GM18502 (cell line): ENCODE measurements around the gene CADPS2.
"Not testable (repeated sequence)": the region's sequence is repeated elsewhere in the genome, so short reads cannot be mapped to it uniquely, and the experiment has no call there.

ENCODE experiments used
- ATAC-seq: cut with Tn5 transposase; IDR thresholded peaks from one replicate; pipeline ENCODE4 v1.9.1; 2021; ENCODE audit warnings: mild to moderate bottlenecking; ENCODE audit not compliant: unreplicated experiment, poor library complexity

The CADPS2 gene

DNA sequence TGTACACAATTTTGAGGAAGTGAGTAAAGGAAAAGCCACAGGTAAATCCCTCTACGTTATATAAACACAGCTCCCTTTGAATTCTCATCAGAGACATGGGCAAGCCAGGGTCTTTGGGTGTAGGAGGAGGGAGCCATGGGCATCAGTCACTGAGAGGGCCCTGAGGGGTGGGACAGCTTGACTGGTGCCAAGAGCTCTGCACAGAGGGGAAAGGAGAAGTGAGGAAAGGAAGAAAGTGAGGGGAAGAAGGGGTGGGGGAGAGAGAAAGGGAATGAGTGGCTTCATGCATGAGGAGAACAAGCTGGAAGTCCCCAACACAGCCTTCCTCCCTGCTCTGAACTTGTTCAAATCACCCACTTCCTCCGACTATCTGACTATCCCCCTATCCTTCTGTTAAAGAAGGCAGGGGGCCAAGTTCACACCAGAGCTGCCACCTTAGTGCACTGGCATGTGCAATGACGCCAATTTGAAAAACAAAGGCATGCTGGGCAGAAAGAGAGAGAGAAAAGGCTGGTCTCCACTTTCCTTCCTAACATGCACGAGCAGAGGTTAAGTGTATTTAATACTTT is 167.2 kb downstream of the CADPS2 start:
- ATAC-seq = no peak

DNA sequence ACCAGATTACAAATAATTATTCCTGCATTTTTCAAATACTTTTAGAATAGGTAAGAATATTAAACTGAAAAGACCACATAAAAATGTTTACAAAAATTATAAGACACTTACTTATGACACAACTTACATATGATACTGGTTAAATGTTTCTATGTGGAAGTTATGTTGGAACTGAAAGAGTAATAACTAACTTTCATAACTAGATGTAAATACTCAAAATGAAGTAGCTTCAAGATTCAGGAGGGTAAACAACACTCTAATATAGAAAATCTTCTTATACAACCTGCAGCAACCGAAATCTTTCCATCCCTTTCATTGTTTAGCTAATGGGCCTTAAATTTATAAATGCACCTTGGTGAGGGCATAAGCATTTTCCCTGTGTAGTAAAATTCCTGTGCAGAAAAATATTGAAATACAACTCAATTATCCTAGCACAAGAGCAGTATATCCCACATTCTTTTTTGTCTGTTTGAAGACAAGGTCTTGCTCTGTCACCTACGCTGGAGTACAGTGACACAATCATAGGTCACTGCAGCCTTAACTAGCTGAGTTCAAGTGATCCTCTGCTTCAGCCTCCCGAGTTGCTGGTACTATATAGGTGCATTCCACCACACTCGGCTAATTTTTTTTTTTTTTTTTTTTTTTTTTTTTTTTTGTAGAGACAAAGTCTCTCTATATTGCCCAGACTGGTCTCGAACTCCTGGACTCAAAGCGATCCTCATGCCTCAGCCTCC is 168.7 kb downstream of the CADPS2 start:
- no peak for ATAC-seq

DNA sequence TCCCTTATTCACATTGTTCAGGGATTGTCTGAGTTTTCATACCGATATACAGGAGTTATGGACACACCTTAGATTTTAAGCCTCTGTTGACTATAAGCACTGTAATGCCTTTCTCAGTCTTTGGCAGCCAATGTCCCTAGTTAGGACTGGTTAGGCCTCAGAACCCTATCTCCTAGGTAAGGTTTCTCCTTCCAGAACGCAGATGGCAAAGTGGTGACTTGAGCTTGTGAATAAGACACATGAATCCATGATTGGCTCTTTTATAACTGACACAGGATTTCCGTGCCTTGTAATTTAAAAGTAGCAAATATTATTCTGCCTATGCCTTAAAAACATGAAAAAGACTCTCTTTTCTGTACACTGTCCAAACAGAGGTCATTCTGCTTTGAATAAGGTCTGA is 171.1 kb downstream of the CADPS2 start:
- no peak for ATAC-seq

DNA sequence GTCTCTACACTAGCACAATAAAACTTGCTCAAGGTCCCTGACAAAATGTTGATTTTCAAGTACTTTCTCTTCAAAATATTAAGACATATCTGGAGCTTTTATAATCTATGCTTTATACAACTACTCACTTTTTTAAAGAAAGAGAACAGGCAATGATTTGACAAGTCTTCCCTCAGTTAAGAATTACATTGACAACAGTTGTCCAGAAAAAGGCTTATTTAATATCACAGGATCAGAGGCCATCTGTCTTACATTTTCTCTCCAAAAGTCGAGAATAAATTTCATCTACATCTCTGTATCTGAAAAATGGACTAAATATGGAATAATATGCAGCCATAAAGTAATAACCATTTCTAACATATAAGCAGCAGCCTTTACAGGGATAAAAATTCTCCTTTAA is 175.3 kb downstream of the CADPS2 start:
- no peak for ATAC-seq

DNA sequence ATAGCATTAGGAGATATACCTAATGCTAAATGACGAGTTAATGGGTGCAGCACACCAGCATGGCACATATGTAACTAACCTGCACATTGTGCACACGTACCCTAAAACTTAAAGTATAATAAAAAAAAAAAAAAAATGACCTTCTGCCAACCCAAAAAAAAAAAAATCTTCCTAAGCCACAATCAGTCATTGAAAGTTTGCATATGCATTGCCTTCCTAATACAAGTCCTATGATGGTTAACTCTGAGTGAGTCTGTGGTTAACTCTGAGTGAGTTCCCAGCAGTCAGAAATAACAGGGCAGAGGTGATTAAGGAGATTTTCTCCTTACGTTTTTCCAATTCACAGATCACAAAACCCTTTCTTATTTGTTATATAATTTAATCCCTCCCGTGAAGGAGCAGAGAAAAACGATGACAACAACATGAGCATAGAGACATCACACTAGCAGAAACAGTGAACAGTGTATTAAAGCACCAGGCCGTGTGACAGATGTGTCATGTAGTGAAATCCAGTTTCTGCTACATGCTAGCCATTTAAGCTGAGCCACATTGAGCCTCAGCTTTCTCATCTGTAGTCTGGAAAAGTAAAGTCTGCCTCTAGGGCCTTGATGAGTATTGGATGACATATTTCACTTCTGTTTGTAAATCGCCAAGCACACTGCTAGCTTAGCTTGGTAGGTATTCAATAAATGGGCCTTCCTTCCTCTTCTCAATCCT is 176.2 kb downstream of the CADPS2 start:
- ATAC-seq = no peak

DNA sequence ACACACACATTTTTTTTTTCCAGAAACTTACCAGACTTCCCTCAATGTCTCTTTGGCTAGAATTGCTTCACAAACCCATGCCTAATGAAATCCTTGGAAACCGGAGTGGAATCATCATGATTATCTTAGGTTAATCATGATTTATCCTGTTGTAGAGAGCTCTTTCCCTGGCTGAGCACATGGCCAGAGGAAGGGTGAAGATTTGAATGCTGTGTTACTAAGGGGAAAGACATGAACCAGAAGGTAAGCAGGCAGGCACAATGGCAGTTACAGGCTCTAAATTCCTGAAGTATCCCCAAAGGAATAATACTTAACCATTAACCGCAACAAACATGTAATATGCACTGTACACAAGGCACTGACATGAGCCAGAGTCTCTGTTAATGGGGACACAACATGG is 179.4 kb downstream of the CADPS2 start:
- no peak for ATAC-seq

DNA sequence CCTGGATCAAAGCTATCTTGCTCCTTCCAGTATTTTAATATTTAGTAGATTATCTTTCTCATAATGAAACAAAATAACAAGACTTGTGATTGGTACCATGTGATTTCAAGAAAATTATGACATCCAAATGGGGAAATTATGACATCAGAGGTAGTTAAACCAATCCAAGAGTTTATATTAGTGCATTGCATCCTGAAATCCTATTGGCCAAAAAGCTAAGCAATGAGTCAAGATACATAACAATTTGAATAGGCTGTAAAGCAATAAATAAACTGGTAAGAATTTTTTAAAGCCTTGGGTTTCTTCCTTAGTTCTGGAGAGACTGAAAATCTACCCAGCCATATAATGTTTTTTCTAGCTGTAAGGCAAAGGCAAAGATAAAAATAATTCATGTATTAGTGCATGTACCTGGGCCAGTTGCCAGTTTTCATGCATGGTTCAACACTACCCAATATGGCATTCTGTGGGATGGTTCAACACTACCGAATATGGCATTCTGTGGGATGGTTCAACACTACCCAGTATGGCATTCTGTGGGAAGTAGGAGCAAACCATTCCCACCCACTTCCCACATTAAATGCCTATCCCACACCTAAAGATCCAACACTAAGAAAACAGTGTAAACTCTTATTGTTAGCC is 183.3 kb downstream of the CADPS2 start, which contains the start of gene RNF148:
RNF148 (minus strand) TSS at position 51 of the 639 bp plus-strand sequence. CDS start 172 bp downstream, outside the sequence.
- no peak for ATAC-seq

DNA sequence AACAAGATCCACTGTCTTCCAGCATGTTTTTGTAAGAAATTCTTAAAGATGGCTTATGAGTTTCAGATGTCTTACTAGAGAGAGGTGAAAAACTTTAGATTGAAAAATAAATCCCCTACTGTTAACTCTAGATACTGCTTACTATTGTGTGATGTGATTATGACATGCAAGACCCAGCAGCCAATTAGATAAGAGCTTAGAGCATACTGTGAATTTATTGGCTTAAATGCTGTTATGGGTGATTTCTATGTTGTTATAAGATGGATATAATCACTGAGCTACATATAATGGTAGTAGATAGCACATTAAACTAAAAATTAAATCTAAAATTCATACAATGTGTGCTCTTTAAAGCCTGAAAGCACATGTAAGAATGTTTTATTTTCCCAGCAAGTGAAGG is 187.2 kb downstream of the CADPS2 start, which contains the start of gene RNF133:
RNF133 (minus strand) TSS at position 101 of the 400 bp plus-strand sequence. CDS start 199 bp downstream, outside the sequence.
- ATAC-seq = no peak

DNA sequence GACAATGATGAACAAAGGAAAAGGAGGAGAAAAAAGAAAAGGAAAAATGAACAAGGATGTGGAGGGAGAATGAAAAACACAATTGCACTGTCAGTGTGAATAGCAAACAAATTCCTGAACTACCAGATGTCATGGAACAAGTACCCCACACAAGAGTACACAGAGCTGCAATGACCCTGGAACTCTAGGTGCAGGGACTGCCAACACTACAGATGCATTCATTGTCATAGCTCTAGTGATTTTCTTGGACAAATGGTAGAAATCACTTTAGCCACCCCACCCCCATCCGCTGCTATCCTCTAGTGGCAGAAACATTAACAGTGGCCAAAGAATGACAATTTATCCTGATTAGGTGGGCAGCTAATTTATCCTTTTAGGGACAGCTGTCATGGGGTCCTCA is 190.4 kb downstream of the CADPS2 start:
- ATAC-seq = no peak

DNA sequence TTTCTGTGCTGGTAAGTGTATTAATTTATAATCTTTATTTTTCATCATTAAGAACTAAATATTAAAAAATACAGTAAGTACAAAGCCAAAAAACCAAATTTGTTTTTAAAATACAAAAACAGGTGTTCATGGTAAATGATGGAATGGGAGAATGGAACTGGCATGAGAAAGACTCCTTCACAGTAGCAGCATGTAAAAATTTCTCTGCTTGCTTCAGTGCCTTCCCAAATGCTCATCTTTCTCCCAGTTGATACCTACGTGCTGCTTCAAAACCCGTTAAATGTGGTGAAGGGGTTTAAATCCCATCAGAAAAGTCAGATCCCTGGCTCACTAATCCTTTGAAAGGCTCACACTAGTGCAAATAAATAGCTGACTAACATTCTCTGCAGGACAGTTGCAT is 191.6 kb downstream of the CADPS2 start:
- no peak for ATAC-seq

DNA sequence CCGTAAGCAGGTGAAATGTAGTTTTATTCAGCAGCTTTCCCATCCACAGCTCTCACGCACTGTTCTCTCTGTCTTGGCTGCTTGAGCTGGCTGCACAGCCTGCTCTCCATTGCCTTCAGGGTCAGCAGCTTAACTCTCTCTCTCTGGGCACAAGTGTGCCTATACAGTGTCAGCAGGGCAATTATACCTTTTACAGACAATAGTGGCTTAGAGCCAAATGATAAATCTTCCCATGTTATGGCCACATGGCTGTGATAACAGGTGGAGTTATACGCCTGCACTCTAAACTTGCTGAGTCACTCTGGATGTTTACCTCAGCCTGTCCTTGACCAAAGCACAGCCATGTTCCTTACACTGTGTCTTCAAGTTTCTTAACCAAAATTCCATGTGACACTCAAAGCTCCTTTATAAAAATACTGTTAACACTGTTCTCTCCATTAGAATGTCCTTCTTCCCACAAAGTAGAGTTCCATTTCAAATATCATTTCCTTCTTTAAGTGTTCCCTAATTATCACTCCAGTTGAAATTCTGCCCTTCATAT is 193.4 kb downstream of the CADPS2 start:
- ATAC-seq = no peak

DNA sequence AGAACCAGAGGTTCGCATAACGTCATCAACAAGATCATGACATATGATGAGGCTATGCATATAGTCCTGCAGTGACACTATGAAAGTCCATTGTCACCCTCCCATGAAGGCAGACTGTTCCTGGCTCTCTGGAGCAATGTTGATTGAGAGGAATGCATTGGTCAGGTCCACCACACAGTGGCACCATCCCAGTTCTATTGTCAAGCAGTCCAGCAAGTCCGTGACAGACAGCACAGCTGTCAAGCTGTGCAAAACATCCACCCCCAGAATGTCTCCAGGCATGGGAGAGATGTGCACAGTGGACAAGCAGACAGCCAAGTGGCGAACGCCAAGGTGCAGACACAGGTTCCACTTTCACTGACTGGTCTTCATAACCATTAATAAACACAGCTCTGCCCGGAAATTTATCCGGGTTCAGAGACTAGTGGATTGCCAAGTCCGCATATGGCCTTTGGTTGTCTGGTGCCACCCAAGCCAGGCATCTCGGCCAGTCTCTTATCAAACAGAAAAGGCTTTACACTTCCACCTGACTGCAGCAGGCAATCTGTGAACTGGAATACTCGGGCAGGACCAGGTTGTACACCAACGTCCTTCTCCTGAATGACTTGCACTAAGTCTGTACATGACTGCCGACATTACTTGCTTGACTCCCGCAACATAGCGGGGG is 194.6 kb downstream of the CADPS2 start:
- no peak for ATAC-seq

DNA sequence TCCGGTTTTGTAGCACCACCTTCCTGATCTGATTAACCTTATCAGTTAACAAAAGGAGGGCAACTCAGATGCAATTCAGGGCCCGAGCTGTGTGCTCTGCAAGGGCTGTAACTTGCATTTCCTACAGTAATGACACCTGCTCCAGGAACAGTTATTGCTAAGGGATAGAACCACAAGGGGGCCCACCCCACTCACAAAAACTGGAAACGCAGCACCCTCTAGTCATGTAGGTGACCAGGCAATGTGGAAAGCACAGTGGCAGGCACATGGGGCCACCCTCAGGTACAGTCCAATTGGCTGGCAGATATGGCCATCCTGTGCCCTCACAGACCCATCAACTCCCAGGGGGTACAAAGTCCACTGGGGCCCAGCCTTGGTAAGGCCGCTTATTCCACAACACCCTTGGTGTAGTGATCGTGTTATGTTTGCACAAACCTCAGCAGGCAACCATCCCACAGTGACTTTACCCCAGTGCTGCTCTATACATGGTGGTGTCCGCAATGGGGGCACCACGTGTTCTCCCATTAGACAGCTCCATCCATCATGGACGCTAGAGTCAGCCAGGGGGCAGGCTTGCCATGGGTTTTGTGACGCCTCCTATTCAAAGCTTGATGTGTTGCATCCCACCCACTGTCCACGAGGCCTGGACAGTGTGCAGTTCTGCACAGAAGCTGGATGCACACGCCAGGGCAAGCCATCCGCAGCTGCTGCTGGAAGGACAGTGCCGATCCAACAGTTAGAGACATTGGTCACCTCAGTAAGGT is 196.7 kb downstream of the CADPS2 start:
- ATAC-seq = no peak

DNA sequence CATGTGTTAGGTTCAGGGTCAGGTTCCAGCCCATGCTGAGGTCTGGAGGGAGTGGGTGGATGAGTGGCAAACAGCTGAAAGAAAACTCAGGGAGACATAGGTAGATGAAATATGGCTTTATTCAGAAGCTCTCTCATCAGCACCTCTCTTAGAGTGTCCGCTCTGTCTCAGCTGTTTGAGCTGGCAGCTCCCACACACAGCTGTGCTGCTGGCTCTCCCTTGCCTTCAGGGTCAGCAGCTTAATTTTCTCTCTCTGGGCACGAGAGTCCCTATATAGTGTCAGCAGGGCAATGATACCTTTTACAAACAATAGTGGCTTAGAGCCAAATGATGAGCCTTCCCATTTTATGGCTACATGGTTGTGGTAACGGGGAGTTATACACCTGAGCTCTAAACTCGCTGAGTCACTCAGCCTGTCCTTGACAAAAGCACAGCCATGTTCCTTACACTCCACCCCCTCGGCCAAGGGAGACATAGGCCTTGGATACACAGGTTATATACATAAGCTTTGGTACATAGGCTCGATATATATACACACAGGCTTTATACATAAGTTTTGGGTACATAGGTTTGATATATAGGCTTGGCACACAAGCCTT is 197.8 kb downstream of the CADPS2 start:
- ATAC-seq = no peak

DNA sequence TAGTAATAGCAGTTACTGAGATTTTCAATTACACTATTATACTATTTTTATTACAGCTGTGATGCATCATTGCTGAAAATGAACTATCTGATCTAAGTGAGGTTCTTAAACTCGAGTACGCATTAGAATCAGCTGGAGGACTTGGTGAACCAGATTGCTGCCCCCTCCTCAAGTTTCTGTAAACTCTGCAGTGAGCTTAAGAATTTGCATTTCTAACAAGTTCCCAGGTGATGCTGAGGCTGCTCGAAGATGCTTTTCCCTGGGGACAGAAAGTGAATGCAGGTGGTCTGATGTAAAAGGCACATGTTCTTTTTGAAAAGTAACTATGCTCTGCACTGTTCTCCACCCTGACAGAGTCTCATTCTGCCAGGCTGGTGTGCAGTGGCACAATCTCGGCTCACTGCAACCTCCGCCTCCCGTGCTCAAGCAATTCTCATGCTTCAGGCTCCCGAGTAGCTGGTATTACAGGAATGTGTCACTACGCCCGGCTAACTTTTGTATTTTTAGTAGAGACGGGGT is 199.8 kb downstream of the CADPS2 start:
- no peak for ATAC-seq

DNA sequence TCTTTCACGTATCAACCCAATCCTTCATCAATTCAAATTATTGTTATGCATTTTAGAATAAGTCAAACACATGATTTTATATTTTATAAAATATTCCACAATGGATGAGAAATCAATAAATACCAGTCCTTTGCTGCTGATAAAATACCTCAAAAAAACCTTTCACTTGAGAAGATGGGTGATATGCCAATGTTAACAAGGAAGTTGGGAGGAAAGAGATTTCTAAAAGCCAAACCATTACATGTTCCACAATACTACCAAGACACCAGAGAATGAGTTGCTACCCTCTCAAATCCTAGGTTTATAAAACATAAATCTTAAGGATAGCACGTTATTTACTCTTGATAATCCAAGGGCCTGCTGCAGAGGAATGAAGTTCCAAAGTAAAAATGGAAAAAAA is 201.8 kb downstream of the CADPS2 start:
- ATAC-seq = no peak

DNA sequence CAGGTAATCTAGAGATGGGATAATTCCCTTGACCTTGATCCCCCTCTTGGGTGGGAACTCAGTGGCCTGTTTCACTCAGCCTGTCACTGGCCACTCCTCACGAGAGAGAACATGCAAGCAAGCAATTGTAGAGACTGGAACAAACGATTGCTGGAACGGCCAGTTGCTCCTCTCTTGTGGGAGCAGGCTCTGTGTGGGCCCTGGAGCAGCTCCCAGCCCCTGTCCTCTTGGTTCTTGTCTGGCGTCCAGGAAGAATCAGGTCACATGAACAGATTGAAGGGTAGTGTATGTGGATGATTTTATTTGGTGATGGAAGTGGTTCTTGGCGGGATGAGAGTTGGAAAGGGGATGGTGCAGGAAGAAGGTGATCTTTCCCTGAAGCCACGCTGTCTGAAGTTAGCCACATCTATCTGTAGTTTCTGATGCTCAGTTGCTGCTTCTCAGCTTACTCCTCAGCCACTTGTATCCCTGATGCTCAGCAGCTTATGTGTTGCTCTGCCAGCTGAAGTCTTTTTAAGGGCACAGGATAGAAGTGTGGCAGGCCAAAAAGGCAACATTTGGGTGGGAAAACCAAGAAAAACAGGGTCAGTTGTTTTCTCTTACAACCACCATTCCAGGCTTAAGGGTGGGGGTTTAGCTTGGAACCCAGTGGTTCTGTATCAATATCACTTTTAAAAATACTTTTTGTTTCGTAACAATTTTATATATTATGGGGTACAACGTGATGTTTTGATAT is 203.3 kb downstream of the CADPS2 start:
- no peak for ATAC-seq

DNA sequence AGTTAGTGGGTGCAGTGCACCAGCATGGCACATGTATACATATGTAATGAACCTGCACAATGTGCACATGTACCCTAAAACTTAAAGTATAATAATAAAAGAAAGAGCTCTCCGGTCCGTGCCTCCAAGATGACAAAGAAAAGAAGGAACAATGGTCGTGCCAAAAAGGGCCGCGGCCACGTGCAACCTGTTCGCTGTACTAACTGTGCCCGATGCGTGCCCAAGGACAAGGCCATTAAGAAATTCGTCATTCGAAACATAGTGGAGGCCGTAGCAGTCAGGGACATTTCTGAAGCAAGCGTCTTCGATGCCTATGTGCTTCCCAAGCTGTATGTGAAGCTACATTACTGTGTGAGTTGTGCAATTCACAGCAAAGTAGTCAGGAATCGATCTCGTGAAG is 205.1 kb downstream of the CADPS2 start:
- ATAC-seq = not testable (repeated sequence)
